ENCODE results near the gene ELAVL3. TPM values are rescaled to one million over a fixed set of nuclear protein-coding genes. Genes with fewer than 3 reads are reported as not detected.
"Not testable (repeated sequence)": the region's sequence is repeated elsewhere in the genome, so short reads cannot be mapped to it uniquely, and the experiment has no call there.

The ELAVL3 gene
- polyA plus RNA-seq, 3 donors: 0.04 to 0.35 (median 0.04) TPM

DNA sequence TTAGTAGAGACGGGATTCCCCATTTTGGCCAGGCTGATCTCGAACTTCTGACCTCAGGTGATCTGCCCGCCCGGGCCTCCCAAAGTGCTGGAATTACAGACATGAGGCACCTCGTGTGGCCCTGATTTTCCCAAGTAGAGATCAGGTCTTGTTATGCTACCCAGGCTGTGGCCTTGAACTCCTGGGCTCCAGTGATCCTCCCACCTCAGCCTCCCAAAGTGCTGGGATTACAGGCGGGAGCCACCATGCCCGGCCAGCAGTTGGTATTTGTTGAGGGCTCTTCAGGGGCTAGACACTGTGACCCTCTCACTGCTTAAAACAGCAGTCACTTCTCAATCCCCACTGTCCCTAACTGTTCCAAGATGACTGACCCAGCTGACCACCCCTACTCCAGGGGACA is 8.5 kb upstream of the ELAVL3 start:
- DNase-seq (ENCODE audit: low read depth in 3 of 3, low spot score in 2 of 3): no peak

DNA sequence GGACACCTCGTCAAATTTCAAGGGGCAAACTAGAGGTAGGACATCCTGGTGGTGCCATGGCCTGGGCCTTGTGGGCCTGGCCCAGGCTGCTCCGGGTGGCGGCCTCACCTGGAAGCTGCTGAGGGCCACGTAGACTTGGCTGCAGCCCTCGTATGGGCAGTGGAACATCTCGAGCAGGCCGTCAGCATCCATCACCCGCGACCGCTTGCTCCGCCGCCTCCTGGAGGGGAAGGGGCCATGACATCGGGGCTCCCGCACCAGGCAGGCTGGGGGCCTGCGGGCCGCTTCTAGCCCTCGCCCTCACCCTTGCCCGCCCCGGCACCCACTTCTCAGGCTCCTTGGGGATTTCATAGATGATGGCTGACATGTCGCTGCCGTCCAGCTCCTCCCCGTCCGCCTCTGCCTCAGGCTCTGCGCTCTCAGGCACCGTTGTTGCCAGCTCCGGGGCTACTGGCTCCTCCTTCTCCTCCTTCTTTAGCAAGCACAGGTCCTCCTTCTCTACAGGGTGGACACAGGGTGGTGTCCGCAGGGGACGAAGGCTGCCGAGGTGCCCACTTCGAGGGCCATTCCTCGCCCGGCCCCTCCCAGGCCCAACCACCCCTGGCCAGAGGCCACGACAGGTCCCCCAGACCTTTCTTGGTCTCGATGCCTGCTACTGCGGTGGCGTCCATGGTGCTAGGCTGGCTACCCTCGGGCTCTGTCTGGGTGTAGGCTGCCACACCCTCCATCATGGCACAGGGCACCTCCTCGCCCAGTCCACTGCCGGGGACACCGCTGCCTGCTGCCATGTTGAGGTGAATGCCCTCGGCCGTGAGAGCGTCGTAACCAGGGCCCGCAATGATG is 6.0 kb upstream of the ELAVL3 start:
- no peak for DNase-seq (ENCODE audit: low read depth in 3 of 3, low spot score in 2 of 3)

GRCh38 chr19:11485245-11485837 is 4.5 kb upstream of the ELAVL3 start:
- DNase-seq (ENCODE audit: low read depth in 3 of 3, low spot score in 2 of 3): no peak

DNA sequence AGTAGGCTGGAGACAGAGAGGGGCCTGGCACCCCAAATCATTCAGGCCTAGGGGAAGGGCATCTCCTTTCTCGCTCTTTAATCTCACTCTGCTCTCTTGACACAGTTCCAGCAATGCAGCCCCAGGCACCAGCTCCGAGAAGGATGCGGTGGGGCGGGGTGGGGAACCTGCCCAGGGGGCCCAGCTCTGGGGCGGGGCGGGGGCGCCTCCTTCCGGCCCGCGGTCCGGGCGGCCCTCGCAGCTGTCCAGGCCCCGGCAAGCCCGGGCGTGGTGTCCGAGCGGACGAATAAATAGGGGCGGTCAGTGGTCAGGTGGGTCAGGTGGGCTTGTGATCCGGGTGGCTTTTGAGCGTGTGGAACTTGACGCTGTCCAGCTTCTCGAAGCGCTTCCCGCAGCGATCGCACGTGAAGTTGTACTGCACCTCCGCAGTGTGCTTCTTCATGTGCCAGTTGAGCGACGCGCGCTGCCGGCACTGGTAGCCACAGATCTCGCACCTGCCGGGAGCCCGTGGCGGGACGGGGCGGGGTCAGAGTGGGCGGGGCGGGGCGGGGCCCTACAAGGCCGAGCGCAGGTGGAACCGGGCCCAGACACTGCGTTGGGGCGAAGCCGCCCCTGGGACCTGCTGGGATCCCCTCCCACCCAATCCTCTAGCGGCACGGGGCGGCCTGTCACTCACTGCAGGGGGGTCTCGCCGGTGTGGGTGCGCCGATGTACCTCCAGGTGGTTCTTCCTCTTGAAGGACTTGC is 2.7 kb upstream of the ELAVL3 start:
- DNase-seq (ENCODE audit: low read depth in 3 of 3, low spot score in 2 of 3): no peak

DNA sequence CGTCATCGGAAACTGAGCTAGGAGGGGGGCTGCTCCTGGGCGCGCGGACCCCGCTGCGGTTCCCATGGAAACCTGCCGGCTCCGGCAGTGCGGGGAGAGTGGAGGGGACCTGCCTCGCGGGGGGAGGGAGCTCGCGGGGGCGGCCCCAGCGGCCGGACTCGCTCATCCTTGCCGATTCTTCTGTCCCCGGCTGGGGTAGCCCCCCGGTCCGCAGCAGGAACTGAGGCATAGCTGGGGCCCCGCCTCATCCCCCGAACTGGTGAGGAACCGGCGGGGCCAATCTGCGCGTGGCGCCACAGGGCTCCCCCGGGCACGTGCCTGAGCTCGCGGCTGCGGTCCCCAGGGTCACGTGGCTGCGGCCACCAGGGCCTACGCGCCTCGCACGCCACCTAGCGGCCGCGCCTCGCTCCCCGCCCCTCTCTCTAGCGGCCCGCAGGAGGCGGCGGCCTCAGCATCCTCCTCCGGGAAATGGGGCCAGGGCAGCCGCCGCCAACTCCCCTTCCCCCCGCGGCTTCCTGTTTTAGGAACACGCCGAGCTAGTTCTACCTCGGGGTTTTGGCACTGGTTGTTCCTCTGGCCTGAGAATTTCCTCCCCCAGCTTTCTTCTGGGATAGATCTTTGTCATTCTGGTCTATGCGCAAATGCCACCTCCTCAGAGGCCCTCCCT is 1.7 kb upstream of the ELAVL3 start:
- peak in 1 of 3 donors; percentile 23 for DNase-seq (ENCODE audit: low read depth in 3 of 3, low spot score in 2 of 3)

DNA sequence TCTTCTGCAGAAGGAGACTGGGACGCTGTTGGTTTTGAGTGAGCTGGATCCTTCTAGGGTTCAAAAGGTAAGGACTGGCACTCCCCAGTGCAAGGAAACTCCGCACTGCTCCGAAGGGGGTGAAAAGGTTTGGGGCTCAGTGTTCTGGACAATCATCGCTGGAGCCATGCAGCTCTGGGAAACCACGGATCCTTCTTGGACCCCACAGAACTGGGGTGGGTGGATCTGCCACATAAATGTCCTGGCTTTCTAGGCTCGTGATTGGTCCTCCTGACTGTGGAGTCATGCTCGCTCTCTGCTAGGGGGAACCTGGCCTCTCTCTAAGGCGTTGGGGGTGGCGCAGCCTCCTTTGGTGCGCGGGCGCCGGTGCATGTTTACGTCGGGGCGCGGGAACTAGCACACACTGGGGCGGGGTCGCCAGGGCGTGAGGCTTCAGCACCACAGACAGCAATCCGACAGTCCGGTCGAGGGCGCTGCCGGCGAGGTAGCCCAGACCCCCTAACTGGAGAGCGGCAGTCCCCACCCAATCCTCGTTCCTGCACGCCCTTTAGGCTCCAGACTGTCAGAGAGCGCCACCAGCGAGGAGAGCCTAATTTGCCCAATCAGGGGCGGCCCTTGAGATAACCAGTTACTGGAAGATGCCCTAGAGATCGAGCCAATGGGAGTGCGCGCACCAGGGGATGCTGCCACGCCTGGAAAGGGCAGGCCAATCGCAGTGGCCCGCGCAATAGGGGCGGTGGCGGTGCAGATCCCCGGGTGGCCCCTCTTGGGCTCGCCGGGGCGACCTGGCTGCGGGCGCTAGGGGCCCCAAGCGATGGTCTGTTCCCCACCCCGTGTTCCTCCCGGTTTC is 913 bp upstream of the ELAVL3 start:
- DNase-seq (ENCODE audit: low read depth in 3 of 3, low spot score in 2 of 3): no peak

GRCh38 chr19:11479898-11480714 is 740 bp downstream of the ELAVL3 start:
- DNase-seq (ENCODE audit: low read depth in 3 of 3, low spot score in 2 of 3): no peak

- DNase-seq (ENCODE audit: low read depth in 3 of 3, low spot score in 2 of 3): no peak
These were observed 1.6 kb downstream of the ELAVL3 start for GRCh38 chr19:11479090-11479897.

DNA sequence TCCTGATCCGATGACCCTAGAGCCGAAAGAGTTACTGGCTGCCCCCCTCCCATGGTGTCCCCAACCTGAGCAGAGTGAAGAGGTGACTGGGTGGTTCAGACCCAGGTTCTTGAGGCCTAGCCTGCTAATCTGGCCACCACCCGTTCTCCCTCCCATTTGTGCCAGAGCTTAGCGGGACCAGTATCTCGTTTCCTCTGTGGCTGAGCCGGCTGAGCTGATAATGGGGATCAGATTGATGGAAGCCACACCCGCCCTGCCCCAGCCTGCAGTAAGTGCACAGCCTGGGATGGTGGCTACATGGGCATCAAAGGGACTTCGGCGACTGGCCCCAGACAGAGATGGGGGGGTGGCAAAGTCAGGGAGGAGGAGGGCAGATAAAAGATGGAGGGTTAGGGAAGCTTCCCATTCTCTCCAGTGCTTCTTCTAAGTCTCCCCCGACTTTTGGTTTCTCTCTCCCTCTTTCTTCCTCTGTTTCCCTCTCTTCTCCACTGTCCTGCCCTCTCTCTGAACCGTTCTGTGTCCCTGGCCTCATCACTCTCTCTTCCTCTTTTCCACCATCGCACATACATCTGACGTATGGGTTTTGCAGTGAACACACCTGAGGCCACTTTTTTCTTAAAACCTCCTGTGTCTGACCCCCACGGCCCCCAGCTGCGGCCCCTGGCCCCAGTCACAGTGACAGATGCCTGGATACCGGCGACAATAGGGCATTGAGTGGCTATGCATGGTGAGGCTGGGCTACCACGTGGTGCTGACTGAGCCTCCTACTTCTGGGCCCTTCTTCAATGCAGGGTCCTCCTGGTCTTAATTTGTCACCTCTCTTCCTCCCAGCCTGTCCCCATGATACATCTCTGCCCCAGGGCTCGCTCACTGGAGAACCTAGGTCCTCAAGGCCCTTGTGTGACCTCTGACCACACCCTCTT is 2.4 kb downstream of the ELAVL3 start:
- no peak for DNase-seq (ENCODE audit: low read depth in 3 of 3, low spot score in 2 of 3)

DNA sequence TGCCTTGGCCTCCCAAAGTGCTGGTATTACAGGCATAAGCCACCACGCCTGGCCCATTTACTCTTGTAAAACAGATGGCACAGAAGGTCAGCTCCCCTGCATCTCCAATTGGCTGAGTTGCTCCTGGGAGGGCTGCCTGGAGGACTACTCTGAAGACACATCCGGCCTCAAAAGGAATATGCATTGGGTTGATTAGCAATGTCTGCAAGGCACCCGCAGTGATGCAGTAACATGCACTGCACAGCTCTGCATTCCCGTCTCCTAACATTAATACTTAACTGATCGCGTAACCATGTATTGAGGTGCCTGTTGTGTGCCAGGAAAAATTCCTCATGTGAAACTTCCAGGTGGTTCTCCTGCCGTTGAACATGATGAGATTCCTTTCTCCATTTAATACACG is 5.0 kb downstream of the ELAVL3 start:
- no peak for DNase-seq (ENCODE audit: low read depth in 3 of 3, low spot score in 2 of 3)

DNA sequence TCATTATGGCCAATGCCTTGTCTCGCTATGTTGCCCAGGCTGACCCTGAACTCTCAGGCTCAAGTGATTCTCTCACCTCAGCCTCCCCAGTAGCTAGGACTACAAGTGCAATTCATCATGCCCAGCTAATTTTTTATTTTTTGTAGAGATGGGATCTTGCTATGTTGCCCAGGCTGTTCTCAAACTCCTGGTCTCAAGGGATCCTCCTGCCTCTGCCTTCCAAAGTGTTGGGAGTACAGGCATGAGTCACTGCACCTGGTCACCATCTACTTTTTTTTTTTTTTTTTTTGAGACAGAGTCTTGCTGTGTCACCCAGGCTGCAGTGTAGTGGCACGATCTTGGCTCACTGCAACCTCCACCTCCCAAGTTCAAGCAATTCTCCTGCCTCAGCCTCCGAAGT is 5.5 kb downstream of the ELAVL3 start:
- not testable (repeated sequence) for DNase-seq (ENCODE audit: low read depth in 3 of 3, low spot score in 2 of 3)

DNA sequence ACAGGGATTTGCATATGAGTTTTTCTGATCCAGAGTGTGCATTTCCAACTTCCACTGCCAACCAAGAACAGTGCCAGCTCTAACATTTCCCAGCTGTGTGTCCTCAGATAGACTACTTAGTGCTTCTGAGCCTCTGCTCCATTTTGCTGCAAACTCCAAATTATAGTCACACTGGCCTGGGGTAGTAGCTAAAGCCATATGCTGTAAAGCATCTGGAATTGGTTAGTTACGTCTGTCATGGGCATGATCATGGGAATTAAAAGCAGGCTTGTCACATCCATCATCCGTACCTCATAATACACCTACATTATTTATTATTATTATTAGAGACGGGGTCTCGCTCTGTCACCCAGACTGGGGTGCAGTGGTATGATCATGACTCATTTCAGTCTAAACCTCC is 7.1 kb downstream of the ELAVL3 start:
- no peak for DNase-seq (ENCODE audit: low read depth in 3 of 3, low spot score in 2 of 3)

- not testable (repeated sequence) for DNase-seq (ENCODE audit: low read depth in 3 of 3, low spot score in 2 of 3)
These were observed 12.5 kb downstream of the ELAVL3 start for GRCh38 chr19:11468266-11468845.

DNA sequence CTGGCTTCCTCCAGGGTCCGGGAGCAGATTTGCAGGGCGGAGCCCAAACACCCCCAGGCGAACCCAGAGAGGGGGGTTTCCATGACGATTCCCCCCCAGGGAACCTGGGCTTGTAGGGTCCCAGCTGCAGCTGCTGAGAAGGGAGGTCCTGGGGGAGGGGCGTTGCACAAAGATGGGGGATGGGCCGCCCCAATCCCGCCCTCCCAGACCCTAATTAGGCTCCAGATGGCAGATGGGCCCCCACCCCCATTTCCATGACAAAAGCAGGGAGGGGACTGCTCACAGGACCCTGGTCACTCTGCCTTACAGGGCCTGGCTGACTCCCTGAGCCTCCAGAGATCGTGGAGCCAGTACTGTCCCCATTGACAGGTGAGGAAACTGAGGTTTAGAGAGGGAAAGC is 15.2 kb downstream of the ELAVL3 start:
- DNase-seq (ENCODE audit: low read depth in 3 of 3, low spot score in 2 of 3): no peak

- no peak for DNase-seq (ENCODE audit: low read depth in 3 of 3, low spot score in 2 of 3)
These were observed 16.2 kb downstream of the ELAVL3 start for GRCh38 chr19:11464333-11465265.

GRCh38 chr19:11463391-11463790 is 17.5 kb downstream of the ELAVL3 start:
- no peak for DNase-seq (ENCODE audit: low read depth in 3 of 3, low spot score in 2 of 3)

Measured in right renal cortex interstitium (tissue), 3 donors.